ENCODE measurements around the gene GALR1.

GALR1 gene

DNA sequence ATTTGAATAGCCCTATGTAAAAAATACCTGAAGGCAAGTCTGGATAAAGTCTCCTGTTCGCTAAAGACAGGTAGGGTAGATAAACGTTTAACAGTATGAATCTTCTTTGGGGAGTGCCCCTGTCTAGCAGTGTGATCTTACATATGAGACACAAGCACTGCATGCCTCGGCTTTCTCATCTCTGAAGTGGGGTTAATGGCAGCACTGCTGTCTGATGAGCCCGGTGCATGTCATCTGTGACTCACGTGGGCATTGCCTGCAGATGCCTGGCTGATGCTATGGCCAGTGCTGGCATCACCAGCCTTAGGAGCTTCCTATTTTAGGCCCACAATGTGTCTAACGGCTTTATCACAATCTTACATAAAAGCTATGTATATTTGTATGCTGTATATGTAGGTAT is 50.1 kb downstream of the GALR1 start:
- no peak for DNase-seq (ENCODE audit: extremely low read depth, low read depth)
- no peak for TF ChIP-seq CTCF (IDR thresholded peaks at IDR 0.05; ENCODE audit: low read depth, low read length, missing control alignments)
- no peak overlapping the region for H3K4me3 ChIP-seq (replicated peaks; ENCODE audit: low read depth, low read length)

GRCh38 chr18:77300579-77300978 is 50.9 kb downstream of the GALR1 start:
- no peak for DNase-seq (ENCODE audit: extremely low read depth, low read depth)
- TF ChIP-seq CTCF (IDR thresholded peaks at IDR 0.05; ENCODE audit: low read depth, low read length, missing control alignments): no peak
- no peak overlapping the region for H3K4me3 ChIP-seq (replicated peaks; ENCODE audit: low read depth, low read length)

- DNase-seq (ENCODE audit: extremely low read depth, low read depth): no peak
- no peak for TF ChIP-seq CTCF (IDR thresholded peaks at IDR 0.05; ENCODE audit: low read depth, low read length, missing control alignments)
- no peak overlapping the region for H3K4me3 ChIP-seq (replicated peaks; ENCODE audit: low read depth, low read length)
Observed at GRCh38 chr18:77304268-77304667, 54.6 kb downstream of the GALR1 start.

DNA sequence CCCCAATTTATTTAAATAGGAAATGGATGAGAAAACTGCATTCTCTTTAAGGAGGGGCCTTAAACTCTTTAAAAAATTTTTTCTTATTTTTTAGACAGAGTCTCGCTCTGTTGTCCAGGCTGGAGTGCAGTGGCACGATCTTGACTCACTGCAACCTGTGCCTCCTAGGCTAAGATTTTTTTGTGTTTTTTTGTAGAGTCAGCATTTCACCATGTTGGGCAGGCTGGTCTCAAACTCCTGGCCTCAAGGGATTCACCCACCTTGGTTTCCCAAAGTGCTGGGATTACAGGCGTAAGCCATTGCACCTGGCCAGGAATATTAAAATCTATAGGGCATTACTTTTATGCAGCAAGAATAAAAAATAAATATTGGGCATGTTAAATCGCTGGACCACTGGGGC is 56.0 kb downstream of the GALR1 start:
- no peak for TF ChIP-seq CTCF (IDR thresholded peaks at IDR 0.05; ENCODE audit: low read depth, low read length, missing control alignments)
- no peak overlapping the region for H3K4me3 ChIP-seq (replicated peaks; ENCODE audit: low read depth, low read length)
- DNase-seq (ENCODE audit: extremely low read depth, low read depth): no peak

DNA sequence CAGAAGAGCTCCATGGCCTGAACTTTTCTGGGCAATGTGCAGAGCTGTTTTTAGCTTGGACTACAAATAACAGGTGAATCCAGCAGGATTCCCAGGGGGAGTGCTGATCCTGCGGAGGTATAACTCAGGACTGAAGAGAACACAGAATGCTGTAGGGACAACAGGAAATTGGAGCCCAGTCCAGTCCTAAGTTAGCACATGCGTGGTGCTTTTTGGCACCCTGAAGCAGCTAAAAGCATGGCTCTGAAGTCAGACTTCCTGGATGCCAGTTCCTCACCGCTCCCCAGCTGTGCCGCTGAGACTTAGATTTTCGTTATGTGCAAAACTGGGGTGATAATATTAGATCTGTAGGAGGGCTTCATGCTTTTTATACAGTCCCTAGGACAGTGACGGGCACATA is 58.6 kb downstream of the GALR1 start:
- no peak for TF ChIP-seq CTCF (IDR thresholded peaks at IDR 0.05; ENCODE audit: low read depth, low read length, missing control alignments)
- no peak for DNase-seq (ENCODE audit: extremely low read depth, low read depth)
- H3K4me3 ChIP-seq (replicated peaks; ENCODE audit: low read depth, low read length): no peak overlapping the region

GRCh38 chr18:77314511-77314910 is 64.9 kb downstream of the GALR1 start:
- H3K4me3 ChIP-seq (replicated peaks; ENCODE audit: low read depth, low read length): no peak overlapping the region
- no peak for DNase-seq (ENCODE audit: extremely low read depth, low read depth)
- TF ChIP-seq CTCF (IDR thresholded peaks at IDR 0.05; ENCODE audit: low read depth, low read length, missing control alignments): no peak

DNA sequence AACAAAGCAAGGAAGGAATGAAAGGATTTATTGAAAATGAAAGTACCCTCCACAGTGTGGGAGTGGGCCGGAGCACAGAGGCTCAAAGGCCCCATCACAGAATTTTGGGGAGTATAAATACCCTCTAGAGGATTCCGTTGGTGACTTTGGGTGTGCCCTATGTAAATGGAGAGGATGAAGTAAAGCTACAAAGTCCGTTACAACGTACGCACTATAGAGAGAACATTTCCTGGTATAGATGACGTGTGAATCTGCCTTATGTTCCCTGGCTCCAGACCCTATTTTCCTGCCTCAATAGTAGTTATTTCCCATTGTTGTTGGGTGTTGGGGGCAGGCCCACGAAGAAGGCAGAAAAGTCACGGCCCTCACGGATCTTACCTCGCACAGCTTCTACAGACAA is 65.3 kb downstream of the GALR1 start:
- DNase-seq (ENCODE audit: extremely low read depth, low read depth): no peak
- no peak overlapping the region for H3K4me3 ChIP-seq (replicated peaks; ENCODE audit: low read depth, low read length)
- TF ChIP-seq CTCF (IDR thresholded peaks at IDR 0.05; ENCODE audit: low read depth, low read length, missing control alignments): no peak
